Measurements from ENCODE around the gene ZNF169. TPM values are rescaled to one million over a fixed set of nuclear protein-coding genes. Genes with fewer than 3 reads are reported as not detected.
"Not testable (repeated sequence)": the region's sequence is repeated elsewhere in the genome, so short reads cannot be mapped to it uniquely, and the experiment has no call there.

Gene ZNF169
- total RNA-seq, 4 donors from 2014 or later, result 5.1 to 28.5 (median 10.4) TPM

DNA sequence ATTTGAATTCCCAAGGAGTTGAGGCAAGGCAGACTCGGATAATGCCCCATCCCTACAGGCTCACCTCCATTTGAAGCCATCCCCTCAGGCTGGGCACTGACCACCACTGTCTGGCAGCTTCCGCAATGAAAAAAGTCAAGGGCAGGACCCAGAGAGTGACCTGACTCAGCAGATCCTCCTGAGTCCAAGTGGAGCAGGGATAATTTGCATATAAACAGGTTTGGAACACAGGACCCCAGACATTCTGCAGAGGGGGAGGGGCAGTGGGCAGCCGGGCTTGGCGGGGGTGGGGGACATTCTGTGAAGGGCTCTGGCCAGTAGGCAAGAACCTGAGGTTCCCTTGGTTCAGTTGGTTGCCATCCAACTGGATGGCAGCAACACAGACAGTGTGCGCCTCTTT is 69.4 kb downstream of the ZNF169 start, which contains the start of gene NUTM2F:
Gene NUTM2F, minus strand, starts transcription at position 101 of the 400 bp plus-strand sequence. Its CDS starts 21 bp downstream, at position 80.
- intact Hi-C loops (cut with DNase I; ENCODE audit: low total_unique reads); H3K9me3 ChIP-seq; H3K4me3 ChIP-seq; H3K27ac ChIP-seq; DNase-seq; H3K36me3 ChIP-seq; H3K27me3 ChIP-seq; H3K4me1 ChIP-seq: not testable (repeated sequence)

DNA sequence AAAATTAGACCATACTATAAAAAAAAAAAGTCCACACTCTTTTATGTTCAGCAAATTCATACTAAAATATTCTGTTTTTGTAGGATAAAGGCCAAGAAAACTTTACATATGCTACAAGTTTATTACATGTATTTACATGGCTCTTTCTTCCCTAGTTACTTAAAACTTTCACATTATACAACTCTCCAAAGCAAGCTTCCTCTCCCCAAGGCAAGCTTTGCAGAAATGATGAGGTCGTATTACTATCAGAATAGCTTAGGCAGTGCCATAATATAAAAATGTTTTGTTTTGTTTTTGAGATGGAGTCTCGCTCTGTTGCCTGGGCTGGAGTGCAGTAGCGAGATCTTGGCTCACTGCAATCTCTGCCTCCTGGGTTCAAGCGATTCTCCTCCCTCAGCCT is 77.3 kb downstream of the ZNF169 start:
- DNase-seq; H3K4me3 ChIP-seq; H3K4me1 ChIP-seq; H3K27me3 ChIP-seq; intact Hi-C loops (cut with DNase I; ENCODE audit: low total_unique reads); H3K9me3 ChIP-seq; H3K36me3 ChIP-seq; H3K27ac ChIP-seq: not testable (repeated sequence)

DNA sequence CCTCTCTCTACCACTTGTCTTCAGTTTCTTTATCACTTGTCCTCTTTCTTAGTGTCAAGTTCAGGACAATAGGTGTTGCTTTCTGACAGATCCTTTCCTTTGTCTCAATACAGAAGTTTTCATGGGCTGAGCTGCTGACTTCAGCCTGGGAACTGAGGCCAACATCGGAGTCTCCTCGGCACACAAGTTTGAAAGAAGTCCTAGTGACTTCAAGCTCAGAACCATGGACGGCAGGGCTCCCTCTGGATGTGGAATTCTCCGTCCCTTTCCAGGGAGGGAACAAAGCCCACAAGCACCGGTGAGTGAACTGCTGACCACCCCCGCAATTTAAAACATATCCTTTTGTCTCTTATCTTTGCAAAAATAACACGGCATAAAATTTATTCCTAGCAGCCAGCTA is 79.6 kb downstream of the ZNF169 start:
- H3K4me1 ChIP-seq; intact Hi-C loops (cut with DNase I; ENCODE audit: low total_unique reads); H3K27ac ChIP-seq; H3K36me3 ChIP-seq; H3K27me3 ChIP-seq; H3K9me3 ChIP-seq; DNase-seq; H3K4me3 ChIP-seq: not testable (repeated sequence)

DNA sequence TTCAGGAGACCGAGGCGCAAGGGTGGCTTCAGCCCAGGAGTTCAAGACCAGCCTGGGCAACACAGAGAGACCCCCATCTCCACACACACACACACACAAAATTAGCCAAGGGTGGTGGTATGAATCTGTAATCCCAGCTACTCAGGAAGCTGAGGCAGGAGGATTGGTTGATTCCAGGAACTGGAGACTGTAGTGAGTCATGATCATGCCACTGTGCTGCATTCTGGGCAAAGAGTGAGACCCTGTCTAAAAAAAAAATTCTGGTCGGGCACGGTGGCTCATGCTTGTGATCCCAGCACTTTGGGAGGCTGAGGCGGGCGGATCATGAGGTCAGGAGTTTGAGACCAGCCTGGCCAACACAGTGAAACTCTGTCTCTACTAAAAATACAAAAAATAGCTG is 80.6 kb downstream of the ZNF169 start:
- intact Hi-C loops (cut with DNase I; ENCODE audit: low total_unique reads); H3K36me3 ChIP-seq: not testable (repeated sequence)

DNA sequence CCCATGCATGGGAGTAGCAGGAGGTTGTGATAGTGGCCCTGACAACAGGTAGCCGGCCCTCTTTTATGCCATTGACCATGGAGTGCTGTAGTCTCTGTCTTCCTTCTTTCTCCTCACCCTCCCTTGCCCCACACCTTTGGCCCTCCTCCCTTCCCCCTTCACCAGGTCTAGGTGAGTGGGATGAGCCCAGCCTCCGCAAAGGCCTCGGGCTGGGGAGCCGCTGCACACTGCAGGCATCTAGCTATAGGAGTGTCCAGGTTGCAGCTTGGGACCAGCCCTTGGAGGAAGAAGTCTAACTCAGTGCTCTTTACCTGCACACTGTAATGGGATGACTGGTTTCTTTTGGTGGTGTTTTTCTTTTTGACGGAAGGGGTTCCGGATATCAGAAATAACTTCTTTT is 81.7 kb downstream of the ZNF169 start:
- H3K36me3 ChIP-seq; intact Hi-C loops (cut with DNase I; ENCODE audit: low total_unique reads); H3K27me3 ChIP-seq; H3K9me3 ChIP-seq; H3K27ac ChIP-seq; H3K4me3 ChIP-seq; H3K4me1 ChIP-seq; DNase-seq: not testable (repeated sequence)

More for the DNA sequence above, 80.6 kb downstream of the ZNF169 start:
- H3K4me3 ChIP-seq, DNase-seq, H3K9me3 ChIP-seq, H3K4me1 ChIP-seq, H3K27ac ChIP-seq, H3K27me3 ChIP-seq: not testable (repeated sequence)

DNA sequence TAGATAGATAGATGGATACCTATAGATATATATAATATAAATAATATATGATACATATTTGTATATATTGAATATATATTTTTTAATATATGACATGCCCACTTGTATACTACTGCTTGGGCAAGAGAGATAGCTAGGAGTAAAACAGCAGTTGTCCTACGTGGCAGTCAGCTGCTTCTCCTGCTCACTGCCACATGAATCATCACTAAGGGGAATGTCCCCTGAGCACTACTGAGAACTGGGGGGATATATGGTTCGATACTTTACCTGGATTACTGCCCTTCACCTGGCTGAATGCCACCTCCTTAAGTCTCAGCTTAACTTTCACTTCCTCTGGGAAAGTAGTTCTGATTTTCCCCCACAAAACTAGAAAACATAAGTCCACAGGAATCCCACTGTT is 82.6 kb downstream of the ZNF169 start:
- H3K27ac ChIP-seq; H3K9me3 ChIP-seq; H3K4me1 ChIP-seq; H3K4me3 ChIP-seq; H3K36me3 ChIP-seq; H3K27me3 ChIP-seq; intact Hi-C loops (cut with DNase I; ENCODE audit: low total_unique reads); DNase-seq: not testable (repeated sequence)

DNA sequence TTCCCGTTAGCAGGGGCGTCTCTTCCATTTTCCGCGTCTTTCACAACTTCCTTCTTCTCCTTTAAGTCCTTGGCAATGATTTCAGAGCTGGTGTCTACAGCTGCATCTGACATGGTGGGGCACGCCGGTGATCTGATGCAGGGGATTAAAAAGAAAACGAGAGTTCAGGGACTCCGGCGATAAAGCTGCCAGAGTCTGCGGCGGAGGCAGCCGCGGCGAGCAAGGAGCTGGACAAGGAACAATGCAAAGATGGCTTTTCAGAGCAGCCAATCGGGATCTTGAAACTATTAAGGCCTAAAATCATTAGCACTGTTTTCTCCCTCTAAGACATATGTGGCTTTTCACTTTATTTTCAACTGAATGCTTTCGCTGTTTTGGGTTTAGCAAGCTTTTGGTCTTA is 88.4 kb downstream of the ZNF169 start:
- H3K9me3 ChIP-seq; H3K27me3 ChIP-seq; H3K27ac ChIP-seq; H3K36me3 ChIP-seq; DNase-seq; H3K4me1 ChIP-seq; H3K4me3 ChIP-seq; intact Hi-C loops (cut with DNase I; ENCODE audit: low total_unique reads): not testable (repeated sequence)

DNA sequence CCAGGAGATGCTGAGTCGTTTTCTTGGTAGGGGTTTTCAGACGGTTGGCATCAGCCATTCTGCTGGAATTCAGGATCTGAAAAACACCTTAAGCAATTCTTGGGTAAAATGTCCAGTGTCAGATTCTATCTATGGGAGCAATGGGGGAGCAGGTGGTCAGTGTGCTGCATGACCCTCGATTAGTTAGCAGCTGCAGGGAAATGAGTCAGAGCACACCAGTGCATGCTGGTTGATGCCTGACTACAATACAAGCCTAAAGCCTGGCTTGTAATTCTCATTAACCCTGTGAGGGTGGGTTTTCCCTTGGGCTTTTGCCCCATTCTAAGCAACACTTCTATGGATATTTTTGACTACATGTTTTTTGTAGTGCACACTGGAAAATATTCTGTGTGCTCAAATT is 89.7 kb downstream of the ZNF169 start:
- DNase-seq; H3K27me3 ChIP-seq; H3K36me3 ChIP-seq; intact Hi-C loops (cut with DNase I; ENCODE audit: low total_unique reads); H3K9me3 ChIP-seq; H3K4me1 ChIP-seq; H3K4me3 ChIP-seq; H3K27ac ChIP-seq: not testable (repeated sequence)

Other genes starting within 250 kb of the ZNF169 start
- 10 to 100 TPM in 3 of 4 donors, 1 to 10 TPM in 1; 5.9 to 21.6 (median 14.9) TPM for gene PTPDC1, start 174.8 kb upstream of the ZNF169 start, total RNA-seq
- not detected for gene NUTM2F, start 69.3 kb downstream of the ZNF169 start, total RNA-seq